H9 (cell line): ENCODE results near the gene CEP41. TPM values are rescaled to one million over a fixed set of nuclear protein-coding genes. Genes with fewer than 3 reads are reported as not detected.

Source experiments
- DNase-seq: peaks from one replicate; pipeline ENCODE4 v3.0.0-alpha.2; 2017
- H2AFZ ChIP-seq: one replicate; pipeline ENCODE4 v1.6.1; 2013; ENCODE audit warnings: mild to moderate bottlenecking, low read length, control low read depth, moderate library complexity
- H2AK5ac ChIP-seq: 2 replicates; pipeline ENCODE4 v1.6.1; 2013; ENCODE audit warnings: low read length, control low read depth, mixed read lengths; ENCODE audit not compliant: insufficient read length
- H2BK120ac ChIP-seq: one replicate; pipeline ENCODE4 v1.6.1; 2013; ENCODE audit warnings: low read depth, mild to moderate bottlenecking, low read length, control low read depth, inconsistent platforms; ENCODE audit not compliant: poor library complexity, severe bottlenecking
- H2BK12ac ChIP-seq: 2 replicates; pipeline ENCODE4 v1.6.1; 2013; ENCODE audit warnings: low read length, control low read depth, mixed read lengths, low read depth; ENCODE audit not compliant: insufficient read length
- H2BK15ac ChIP-seq: 2 replicates; pipeline ENCODE4 v1.6.1; 2013; ENCODE audit warnings: low read depth, low read length, control low read depth
- H2BK20ac ChIP-seq: one replicate; pipeline ENCODE4 v1.6.1; 2013; ENCODE audit warnings: low read depth, mild to moderate bottlenecking, low read length, control low read depth, inconsistent platforms; ENCODE audit not compliant: poor library complexity, severe bottlenecking
- H2BK5ac ChIP-seq: 2 replicates; pipeline ENCODE4 v1.6.1; 2013; ENCODE audit warnings: low read length, control low read depth, mixed read lengths; ENCODE audit not compliant: insufficient read length
- H3K14ac ChIP-seq: 2 replicates; pipeline ENCODE4 v1.6.1; 2013; ENCODE audit warnings: low read length, control low read depth; ENCODE audit not compliant: insufficient read depth
- H3K18ac ChIP-seq: 2 replicates; pipeline ENCODE4 v1.6.1; 2013; ENCODE audit warnings: low read depth, mild to moderate bottlenecking, mixed read lengths, low read length, control low read depth; ENCODE audit not compliant: insufficient read length
- H3K23ac ChIP-seq: 2 replicates; pipeline ENCODE4 v1.6.1; 2013; ENCODE audit warnings: low read length, control low read depth, mixed read lengths, low read depth; ENCODE audit not compliant: insufficient read length
- H3K23me2 ChIP-seq: 2 replicates; pipeline ENCODE4 v1.6.1; 2013; ENCODE audit warnings: low read depth, mild to moderate bottlenecking, mixed read lengths, low read length, control low read depth; ENCODE audit not compliant: insufficient read length, poor library complexity, severe bottlenecking
- H3K27ac ChIP-seq: 2 replicates; pipeline ENCODE4 v1.5.1; 2013; ENCODE audit warnings: low read length, control low read depth, mixed read lengths, low read depth; ENCODE audit not compliant: insufficient read length
- H3K27me3 ChIP-seq: 2 replicates; pipeline ENCODE4 v1.6.1; 2013; ENCODE audit warnings: low read length, control low read depth, inconsistent platforms; ENCODE audit not compliant: insufficient read depth
- H3K4ac ChIP-seq: 2 replicates; pipeline ENCODE4 v1.6.1; 2013; ENCODE audit warnings: low read depth, mild to moderate bottlenecking, control low read depth, inconsistent platforms, low read length, moderate library complexity
- H3K4me1 ChIP-seq: 2 replicates; pipeline ENCODE4 v1.6.1; 2013; ENCODE audit warnings: low read length, control low read depth, inconsistent platforms; ENCODE audit not compliant: insufficient read depth
- H3K4me2 ChIP-seq: 2 replicates; pipeline ENCODE4 v1.6.1; 2013; ENCODE audit warnings: low read length, control low read depth, mixed read lengths; ENCODE audit not compliant: insufficient read length, insufficient read depth
- H3K56ac ChIP-seq: 2 replicates; pipeline ENCODE4 v1.6.1; 2013; ENCODE audit warnings: low read depth, mild to moderate bottlenecking, mixed read lengths, low read length, control low read depth; ENCODE audit not compliant: insufficient read length
- H3K79me1 ChIP-seq: 2 replicates; pipeline ENCODE4 v1.6.1; 2013; ENCODE audit warnings: low read depth, mild to moderate bottlenecking, moderate library complexity, low read length, control low read depth, inconsistent platforms; ENCODE audit not compliant: insufficient read depth, poor library complexity, severe bottlenecking
- H3K79me2 ChIP-seq: 2 replicates; pipeline ENCODE4 v1.6.1; 2013; ENCODE audit warnings: low read length, control low read depth, inconsistent platforms; ENCODE audit not compliant: insufficient read depth
- H3K9ac ChIP-seq: 2 replicates; pipeline ENCODE4 v1.6.1; 2013; ENCODE audit warnings: low read length, control low read depth, mixed read lengths; ENCODE audit not compliant: insufficient read length; ENCODE audit errors: extremely low read depth
- H3K9me3 ChIP-seq: one replicate; pipeline ENCODE4 v1.6.1; 2013; ENCODE audit warnings: low read depth, low read length, inconsistent platforms; ENCODE audit not compliant: control insufficient read depth
- H3T11ph ChIP-seq: one replicate; pipeline ENCODE4 v1.6.1; 2013; ENCODE audit warnings: mild to moderate bottlenecking, low read length, control low read depth, inconsistent platforms
- H4K20me1 ChIP-seq: one replicate; pipeline ENCODE4 v1.6.1; 2013; ENCODE audit not compliant: control insufficient read depth, insufficient read length, insufficient read depth
- H4K5ac ChIP-seq: 2 replicates; pipeline ENCODE4 v1.6.1; 2013; ENCODE audit warnings: low read depth, mild to moderate bottlenecking, mixed read lengths, low read length, control low read depth; ENCODE audit not compliant: insufficient read length
- H4K8ac ChIP-seq: replicated peaks from 2 replicates; pipeline ENCODE4 v1.6.1; 2013; ENCODE audit warnings: low read length, control low read depth, mixed read lengths, low read depth; ENCODE audit not compliant: insufficient read length
- H4K91ac ChIP-seq: 2 replicates; pipeline ENCODE4 v1.6.1; 2013; ENCODE audit warnings: low read depth, mild to moderate bottlenecking, moderate library complexity, mixed read lengths, low read length, control low read depth; ENCODE audit not compliant: insufficient read length
- H3K27ac Mint-ChIP-seq, 3 experiments: 2 replicates in 2 of 3; 3 replicates in 1 of 3; pipeline ENCODE4 v1.8.0; 2020 to 2021; ENCODE audit warnings: mixed read lengths in 3 of 3, mild to moderate bottlenecking in 1 of 3, moderate library complexity in 1 of 3
- H3K27me3 Mint-ChIP-seq: 2 replicates; pipeline ENCODE4 v1.8.0; 2021; ENCODE audit warnings: low read depth, mild to moderate bottlenecking, moderate library complexity, mixed read lengths
- H3K36me3 Mint-ChIP-seq, 3 experiments: 2 replicates in 2 of 3; 3 replicates in 1 of 3; pipeline ENCODE4 v1.8.0; 2020 to 2021; ENCODE audit warnings: low read depth in 3 of 3, mixed read lengths in 3 of 3; ENCODE audit not compliant: insufficient read depth in 1 of 3
- H3K4me1 Mint-ChIP-seq, 2 experiments: 2 replicates each; pipeline ENCODE4 v1.8.0; 2020; ENCODE audit warnings: mixed read lengths in 2 of 2
- H3K4me3 Mint-ChIP-seq, 2 experiments: 2 replicates in 1 of 2; 3 replicates in 1 of 2; pipeline ENCODE4 v1.8.0; 2020 to 2021; ENCODE audit warnings: mild to moderate bottlenecking in 2 of 2, mixed read lengths in 2 of 2, moderate library complexity in 1 of 2
- H3K9me3 Mint-ChIP-seq, 2 experiments: 2 replicates in 1 of 2; 3 replicates in 1 of 2; pipeline ENCODE4 v1.8.0; 2020; ENCODE audit warnings: mild to moderate bottlenecking in 2 of 2, mixed read lengths in 2 of 2, moderate library complexity in 1 of 2
- WGBS: extraction: QIAGEN DNeasy Blood & Tissue Kit; methylation state at CpG from one replicate; pipeline ENCODE4 v1.1.7; 2013; ENCODE audit warnings: missing lambda C conversion rate, low lambda C conversion rate, mixed read lengths; ENCODE audit not compliant: insufficient read length; ENCODE audit errors: extremely low coverage; 5-methylcytosine and 5-hydroxymethylcytosine counted together
- total RNA-seq: library from RNA; stranded (reverse); gene quantifications from 2 replicates; pipeline ENCODE4 v1.2.1, GENCODE V29; 2021
- TF ChIP-seq, protein P1 (sequence below): fragments of 200-600 bp; sonication (generic); conservative IDR thresholded peaks from 3 replicates; pipeline ENCODE4 v1.8.0; 2021; ENCODE audit warnings: antibody characterized with exemption, mild to moderate bottlenecking

Gene CEP41
- total RNA-seq, 1 experiment from 2014 or later: 9.7 TPM

DNA sequence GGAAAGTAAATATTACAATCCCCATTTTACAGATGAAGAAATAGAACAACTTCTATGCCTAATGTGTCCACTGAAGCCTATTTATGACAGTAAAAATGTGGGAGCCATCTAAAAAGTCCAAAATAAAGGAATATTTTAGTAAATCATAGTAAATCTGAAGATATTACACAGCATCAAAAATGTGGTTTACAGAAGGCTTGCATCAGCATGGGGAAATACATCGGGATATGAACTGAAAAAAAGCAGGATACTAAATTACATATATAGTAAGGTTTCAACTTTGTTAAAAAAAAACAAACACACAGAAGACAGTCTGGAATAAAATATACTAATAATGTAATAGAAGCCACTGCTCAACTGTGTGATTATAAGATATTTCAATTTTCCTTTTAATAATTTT is 39.7 kb downstream of the CEP41 start:
- H3K4me2 ChIP-seq: no peak overlapping the region
- no peaks in the 10 kb centered on the region for H3K79me1 ChIP-seq
- no CpG with 5 or more reads among the region's 1 CpG for WGBS
- H3K4me1 ChIP-seq: no peaks in the 10 kb centered on the region
- H2BK15ac ChIP-seq: no peak overlapping the region
- H2BK12ac ChIP-seq: no peak overlapping the region
- H4K20me1 ChIP-seq: no peaks in the 10 kb centered on the region
- no peak overlapping the region for H3K56ac ChIP-seq
- no peak overlapping the region for H4K5ac ChIP-seq
- no peak for DNase-seq
- no peak overlapping the region for H2BK5ac ChIP-seq
- no peak overlapping the region for H2AFZ ChIP-seq
- TF ChIP-seq, protein P1, sequence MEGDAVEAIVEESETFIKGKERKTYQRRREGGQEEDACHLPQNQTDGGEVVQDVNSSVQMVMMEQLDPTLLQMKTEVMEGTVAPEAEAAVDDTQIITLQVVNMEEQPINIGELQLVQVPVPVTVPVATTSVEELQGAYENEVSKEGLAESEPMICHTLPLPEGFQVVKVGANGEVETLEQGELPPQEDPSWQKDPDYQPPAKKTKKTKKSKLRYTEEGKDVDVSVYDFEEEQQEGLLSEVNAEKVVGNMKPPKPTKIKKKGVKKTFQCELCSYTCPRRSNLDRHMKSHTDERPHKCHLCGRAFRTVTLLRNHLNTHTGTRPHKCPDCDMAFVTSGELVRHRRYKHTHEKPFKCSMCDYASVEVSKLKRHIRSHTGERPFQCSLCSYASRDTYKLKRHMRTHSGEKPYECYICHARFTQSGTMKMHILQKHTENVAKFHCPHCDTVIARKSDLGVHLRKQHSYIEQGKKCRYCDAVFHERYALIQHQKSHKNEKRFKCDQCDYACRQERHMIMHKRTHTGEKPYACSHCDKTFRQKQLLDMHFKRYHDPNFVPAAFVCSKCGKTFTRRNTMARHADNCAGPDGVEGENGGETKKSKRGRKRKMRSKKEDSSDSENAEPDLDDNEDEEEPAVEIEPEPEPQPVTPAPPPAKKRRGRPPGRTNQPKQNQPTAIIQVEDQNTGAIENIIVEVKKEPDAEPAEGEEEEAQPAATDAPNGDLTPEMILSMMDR: no peak
- Mint-ChIP-seq H3K36me3 (peaks cover 0 to 12% (median 6%) of the 10 kb centered on the region in 3 experiments; a peak in 3 of 7 replicates), H3K27me3 (no peaks in the 10 kb centered on the region), H3K27ac (no peak overlapping the region; a peak in 1 of 7 replicates), H3K4me1 (peaks cover 6 to 18% of the 10 kb centered on the region in 2 experiments), H3K9me3 (no peaks in the 10 kb centered on the region), H3K4me3 (no peak overlapping the region)
- no peak overlapping the region for H3K9ac ChIP-seq
- H3K23me2 ChIP-seq: no peaks in the 10 kb centered on the region
- H2BK120ac ChIP-seq: no peak overlapping the region
- no peak overlapping the region for H3T11ph ChIP-seq
- H3K14ac ChIP-seq: no peak overlapping the region
- no peak overlapping the region for H3K18ac ChIP-seq
- H2BK20ac ChIP-seq: no peak overlapping the region
- H3K4ac ChIP-seq: no peak overlapping the region
- H4K91ac ChIP-seq: no peak overlapping the region
- no peaks in the 10 kb centered on the region for H3K9me3 ChIP-seq
- H4K8ac ChIP-seq: no peak overlapping the region
- no peak overlapping the region for H3K27ac ChIP-seq
- no peaks in the 10 kb centered on the region for H3K27me3 ChIP-seq
- H3K23ac ChIP-seq: no peak overlapping the region
- H3K79me2 ChIP-seq: no peaks in the 10 kb centered on the region
- no peak overlapping the region for H2AK5ac ChIP-seq
